ENCODE data around the gene ADAT3.

ADAT3 gene

DNA sequence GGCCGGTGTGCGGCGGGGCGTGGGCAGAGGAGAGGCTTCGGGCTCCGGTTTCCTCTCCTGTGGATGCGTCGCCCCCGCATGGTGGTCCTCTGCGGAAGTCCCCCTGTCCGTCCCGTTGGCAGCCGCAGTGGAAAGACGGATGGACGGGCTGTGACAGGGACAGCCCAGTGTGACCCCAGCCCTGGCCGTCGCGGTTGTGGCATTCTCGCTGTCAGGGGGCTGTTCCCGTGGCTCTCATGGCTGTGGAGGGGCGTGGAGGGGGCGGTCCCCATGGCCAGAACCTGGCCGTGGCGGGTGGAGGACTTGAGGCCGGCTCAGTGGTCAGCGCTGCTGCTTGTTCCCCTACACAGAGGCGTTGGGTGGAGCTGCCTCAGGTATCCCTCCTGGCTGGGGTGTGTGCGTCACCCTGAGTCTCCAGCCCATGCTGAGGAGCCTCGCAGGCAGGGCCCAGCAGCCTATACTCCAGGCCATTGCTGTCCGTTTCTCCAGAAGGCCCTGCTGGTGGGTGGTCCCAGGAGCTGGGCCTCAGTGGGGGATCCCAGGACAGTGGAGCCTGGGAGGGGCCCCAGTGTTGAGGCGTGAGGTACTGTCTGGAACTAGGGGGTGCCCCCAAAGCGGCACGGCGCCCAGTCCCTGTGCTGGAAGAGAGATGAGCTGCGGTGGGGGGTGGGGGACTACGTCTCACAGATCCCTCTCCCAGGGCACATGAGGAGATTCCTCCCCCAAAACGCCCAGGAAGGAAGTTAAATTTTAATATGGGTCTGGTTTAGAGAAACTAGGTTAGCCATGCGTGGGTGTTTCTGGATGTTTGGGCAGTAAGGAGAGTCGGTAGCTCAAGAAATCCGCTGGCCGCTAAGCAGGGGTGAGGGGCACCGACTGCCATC lies 56.0 kb downstream of the ADAT3 start:
- no peak for DNase-seq

DNA sequence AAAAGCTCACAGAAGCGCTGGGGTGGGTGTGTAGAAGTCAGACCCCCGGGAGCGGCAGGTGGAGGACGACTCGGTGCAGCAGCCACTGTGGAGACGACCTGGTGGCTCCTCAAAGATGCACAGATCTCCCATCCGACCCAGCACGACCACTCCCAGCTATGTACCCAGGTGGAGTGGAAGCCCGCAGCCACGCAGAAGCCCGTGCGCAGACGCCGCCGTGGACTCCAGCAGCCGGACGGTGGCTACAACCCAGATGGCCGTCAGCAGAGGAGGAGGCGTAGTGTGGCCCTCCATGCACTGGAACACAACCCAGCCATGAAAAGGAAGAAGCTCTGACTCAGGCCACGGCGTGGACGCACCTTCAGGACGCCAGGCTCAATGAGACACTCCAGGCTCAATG lies 57.5 kb downstream of the ADAT3 start:
- DNase-seq: no peak
